ENCODE data around the gene OR6C70.
"Not testable (repeated sequence)": the region's sequence is repeated elsewhere in the genome, so short reads cannot be mapped to it uniquely, and the experiment has no call there.

The OR6C70 gene

GRCh38 chr12:55470088-55470829 lies at the start of gene OR6C70:
OR6C70 (minus strand) TSS chr12:55470138; CDS start chr12:55470138, 0 bp downstream.
- DNase-seq: no peak

GRCh38 chr12:55516391-55516790 lies 46.5 kb upstream of the OR6C70 start:
- no peak for DNase-seq

- no peak for DNase-seq
Observed at GRCh38 chr12:55515696-55516095, 45.8 kb upstream of the OR6C70 start.

DNA sequence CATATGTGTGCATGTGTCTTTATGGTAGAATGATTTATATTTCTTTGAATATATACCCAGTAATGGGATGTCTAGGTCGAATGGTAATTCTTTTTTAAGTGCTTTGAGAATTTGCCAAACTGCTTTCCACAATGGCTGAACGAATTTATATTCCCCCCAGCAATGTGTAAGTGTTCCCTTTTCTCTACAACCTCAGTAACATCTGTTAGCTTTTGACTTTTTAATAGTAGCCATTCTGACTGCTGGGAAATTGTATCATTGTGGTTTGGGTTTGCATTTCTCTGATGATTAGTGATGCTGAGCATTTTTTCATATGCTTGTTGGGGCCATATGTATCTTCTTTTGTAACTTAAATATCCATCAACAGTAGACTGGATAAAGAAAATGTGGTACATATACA lies 31.7 kb upstream of the OR6C70 start:
- no peak for DNase-seq

DNA sequence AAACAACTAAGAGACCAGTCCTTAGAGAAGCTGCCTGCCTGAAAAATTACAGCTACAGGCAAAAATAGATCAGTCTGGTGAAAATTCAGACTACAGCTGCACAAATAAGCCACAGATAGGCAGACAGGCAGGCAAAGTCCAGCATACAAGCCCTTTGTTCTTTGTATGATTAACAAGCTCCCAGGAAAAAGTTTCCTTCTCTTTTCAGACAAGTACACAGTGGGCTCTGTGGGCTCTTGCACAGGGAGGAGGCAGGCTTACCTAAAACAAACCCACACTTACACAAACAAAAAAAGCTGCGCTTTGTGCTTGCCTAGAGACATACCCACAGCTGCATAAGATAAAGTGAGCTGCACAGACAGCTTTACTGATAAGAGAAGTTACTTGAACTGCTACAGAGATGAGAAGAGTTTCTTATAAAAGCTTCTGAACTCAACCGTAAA lies 29.9 kb upstream of the OR6C70 start:
- DNase-seq: no peak

GRCh38 chr12:55499231-55499630 lies 29.3 kb upstream of the OR6C70 start:
- DNase-seq: no peak

DNA sequence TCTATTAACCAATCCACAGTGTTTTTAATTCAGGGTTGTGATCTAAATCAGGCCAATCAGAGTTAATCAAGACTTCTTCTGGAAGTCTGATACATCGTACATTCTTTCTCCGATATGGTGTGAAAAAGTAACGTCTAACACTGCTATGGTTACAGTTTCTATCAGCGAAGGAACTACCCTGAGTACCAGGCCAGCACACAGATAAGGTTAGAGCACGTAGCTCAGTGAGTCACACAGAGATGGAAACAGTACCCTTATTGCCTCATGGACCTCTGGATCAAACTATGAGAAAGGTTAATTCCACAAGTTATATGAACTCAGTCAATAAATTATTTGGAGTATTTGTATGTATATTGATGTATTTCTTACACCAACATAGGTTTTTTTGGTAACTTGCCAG lies 25.6 kb upstream of the OR6C70 start:
- DNase-seq: no peak

- no peak for DNase-seq
Observed at GRCh38 chr12:55492078-55492477, 22.1 kb upstream of the OR6C70 start, which contains the start of gene OR6C68. OR6C68 (plus strand) TSS chr12:55492378; CDS start chr12:55492378, 0 bp downstream.

- DNase-seq: not testable (repeated sequence)
Observed at GRCh38 chr12:55484284-55484683, 14.3 kb upstream of the OR6C70 start.

DNA sequence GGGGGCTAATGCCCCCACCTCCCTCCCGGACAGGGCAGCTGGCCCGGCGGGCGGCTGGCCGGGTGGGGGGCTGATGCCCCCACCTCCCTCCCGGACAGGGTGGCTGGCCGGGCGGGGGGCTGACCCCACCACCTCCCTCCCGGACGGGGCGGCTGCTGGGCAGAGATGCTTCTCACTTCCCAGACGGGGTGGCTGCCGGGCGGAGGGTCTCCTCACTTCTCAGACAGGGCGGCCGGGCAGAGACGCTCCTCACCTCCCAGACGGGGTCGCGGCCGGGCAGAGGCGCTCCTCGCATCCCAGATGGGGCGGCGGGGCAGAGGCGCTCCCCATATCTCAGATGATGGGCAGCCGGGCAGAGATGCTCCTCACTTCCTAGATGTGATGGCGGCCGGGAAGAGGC lies 9.2 kb upstream of the OR6C70 start:
- DNase-seq: not testable (repeated sequence)

DNA sequence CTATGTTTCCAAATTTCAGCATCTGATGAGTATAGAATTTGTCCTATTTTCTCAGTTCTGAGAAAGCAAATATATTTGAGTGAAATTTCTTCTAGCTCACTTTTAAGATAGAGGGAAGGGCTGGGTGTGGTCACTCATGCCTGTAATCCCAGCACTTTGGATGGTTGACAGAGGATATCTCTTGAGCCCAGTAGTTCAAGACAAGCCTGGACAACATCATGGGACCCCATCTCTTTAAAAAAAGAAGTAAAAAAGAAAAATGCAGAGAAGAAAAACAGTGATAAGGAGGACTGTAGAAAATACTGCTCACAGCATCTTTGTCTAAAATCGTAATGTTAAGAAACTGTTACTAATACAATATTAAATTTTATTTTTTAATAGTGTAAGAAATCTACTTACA lies 2.3 kb upstream of the OR6C70 start:
- no peak for DNase-seq

GRCh38 chr12:55469291-55469690 lies 647 bp downstream of the OR6C70 start:
- DNase-seq: no peak

- no peak for DNase-seq
Observed at GRCh38 chr12:55467836-55468235, 2.1 kb downstream of the OR6C70 start.

- DNase-seq: not testable (repeated sequence)
Observed at GRCh38 chr12:55464926-55465325, 5.0 kb downstream of the OR6C70 start.

- no peak for DNase-seq
Observed at GRCh38 chr12:55448825-55449224, 21.1 kb downstream of the OR6C70 start.

DNA sequence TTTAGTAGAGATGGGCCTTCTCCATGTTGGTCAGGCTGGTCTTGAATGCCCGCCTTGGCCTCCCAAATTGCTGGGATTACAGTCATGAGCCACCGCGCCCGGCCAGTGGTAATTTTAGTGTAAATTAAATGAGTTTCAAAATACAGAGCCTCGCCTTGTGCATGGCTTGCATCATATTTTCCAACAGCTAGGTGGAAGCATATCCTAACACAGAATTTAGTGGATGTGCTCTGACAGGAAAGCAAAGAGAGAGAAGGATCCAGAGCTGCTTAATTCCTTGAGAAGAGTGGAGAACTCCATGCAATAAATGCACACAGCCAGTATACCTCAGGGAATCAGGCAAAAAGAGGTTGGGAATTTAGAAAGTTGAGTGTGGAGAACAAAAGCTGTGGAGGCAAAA lies 23.6 kb downstream of the OR6C70 start:
- no peak for DNase-seq

DNA sequence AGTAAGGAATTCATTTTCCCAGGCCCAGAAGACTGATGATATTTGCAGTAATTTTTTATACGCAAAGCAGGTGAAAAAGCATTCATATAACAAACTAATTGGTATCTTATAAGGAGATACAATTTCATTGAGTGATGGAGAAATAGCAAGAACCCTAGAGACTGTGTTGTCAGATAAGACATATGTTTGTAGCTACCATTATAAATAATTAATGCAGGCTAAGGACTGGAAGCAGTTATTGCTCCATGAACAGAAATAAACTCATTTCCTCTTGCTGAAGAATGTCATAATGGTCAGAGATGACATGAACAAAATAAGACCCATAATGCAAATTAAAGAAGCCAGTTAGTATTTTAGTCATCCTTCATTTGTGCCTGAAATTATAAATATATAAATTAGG lies 24.6 kb downstream of the OR6C70 start:
- DNase-seq: no peak

GRCh38 chr12:55443776-55444175 lies 26.2 kb downstream of the OR6C70 start, which contains the start of gene OR6C2:
OR6C2 (plus strand) TSS chr12:55444076; CDS start chr12:55452214, 8,138 bp downstream.
- no peak for DNase-seq

- DNase-seq: not testable (repeated sequence)
Observed at GRCh38 chr12:55441233-55441632, 28.7 kb downstream of the OR6C70 start.

GRCh38 chr12:55428331-55429243 lies 41.4 kb downstream of the OR6C70 start:
- no peak for DNase-seq

DNA sequence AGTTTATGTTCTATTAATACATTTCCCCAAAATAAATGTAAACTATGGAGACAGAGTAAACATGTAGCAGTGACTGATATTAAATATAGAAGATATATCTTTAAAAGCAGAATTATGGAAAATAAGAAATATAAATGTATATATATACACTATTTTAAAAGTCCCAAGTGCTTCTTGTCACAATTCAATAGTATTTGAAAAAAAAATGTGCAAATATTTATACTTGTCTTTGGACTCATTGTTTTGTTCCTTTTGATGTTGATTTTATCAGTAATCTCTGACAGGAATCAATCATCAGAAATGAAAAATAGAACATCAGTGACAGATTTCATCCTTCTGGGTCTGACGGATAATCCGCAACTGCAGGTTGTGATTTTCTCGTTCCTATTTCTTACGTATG lies 44.0 kb downstream of the OR6C70 start, which contains the start of gene OR6C76:
Gene OR6C76 (plus strand): TSS at position 301 of the 400 bp plus-strand sequence. CDS start 0 bp downstream, at position 301.
- DNase-seq: no peak

GRCh38 chr12:55420307-55420962 lies 49.5 kb downstream of the OR6C70 start:
- DNase-seq: no peak
